ENCODE measurements around the gene RNF2. TPM values are rescaled to one million over a fixed set of nuclear protein-coding genes. Genes with fewer than 3 reads are reported as not detected.

RNF2 gene
- total and polyA plus RNA-seq, 4 donors, result 45.0 to 69.9 (median 57.6) TPM

Small RNAs within 50 kb of the gene (small RNA-seq; reads per million reads assigned to genes)
- not detected for gene RNA5SP72 (ENCODE audit: low replicate concordance)

Other genes with a start within 250 kb of the RNF2 start
- gene NIBAN1, start 71.0 kb upstream of the RNF2 start, total RNA-seq, result 10 to 100 TPM; 19.6 to 35.0 TPM
- 1 to 10 TPM; 4.1 to 6.2 TPM for gene NIBAN1, start 71.0 kb upstream of the RNF2 start, polyA plus RNA-seq (ENCODE audit: insufficient read length in 2 of 2)
- 10 to 100 TPM; 21.2 to 21.8 TPM for gene TRMT1L, start 111.4 kb downstream of the RNF2 start, total RNA-seq
- gene TRMT1L, start 111.4 kb downstream of the RNF2 start, polyA plus RNA-seq (ENCODE audit: insufficient read length in 2 of 2), result 10 to 100 TPM; 14.1 to 15.1 TPM
- gene SWT1, start 111.6 kb downstream of the RNF2 start, total RNA-seq, result 10 to 100 TPM; 12.8 to 22.9 TPM
- gene SWT1, start 111.6 kb downstream of the RNF2 start, polyA plus RNA-seq (ENCODE audit: insufficient read length in 2 of 2), result 1 to 10 TPM; 6.6 to 8.6 TPM